HCT116 (cell line): Measurements from ENCODE around the gene COL16A1. TPM values are rescaled to one million over a fixed set of nuclear protein-coding genes. Genes with fewer than 3 reads are reported as not detected.

Experiments used
- ATAC-seq: fragments of 200-7000 bp; cut with Tn5 transposase; 2 replicates; pipeline ENCODE4 v1.9.1; 2020; ENCODE audit warnings: mild to moderate bottlenecking, moderate library complexity
- BruUV-seq: library from RNA; stranded (reverse); fragments of 400-500 nt; replicated peaks from 2 replicates; lab custom pipeline; 2021; lab: Mats Ljungman, UMichigan
- CTCF ChIA-PET: fragments of 300-600 bp; sonication (Branson Sonifier 250); formaldehyde crosslinking; loops from one replicate; lab custom pipeline; 2021; ENCODE audit warnings: antibody characterized with exemption; lab: Charles Lee
- POLR2A ChIA-PET: fragments of 300-600, 350-600 bp; sonication (Branson Sonifier 250); formaldehyde crosslinking; loops from one replicate; lab custom pipeline; 2021; ENCODE audit warnings: antibody characterized with exemption; lab: Charles Lee
- RAD21 ChIA-PET, 2 experiments: fragments of 300-600 bp; sonication (Branson Sonifier 250); formaldehyde crosslinking; loops; one replicate each; lab custom pipeline; 2023; ENCODE audit warnings: low total read pairs in 2 of 2; ENCODE audit not compliant: uncharacterized antibody in 2 of 2, unreplicated experiment in 2 of 2, low non-redundant PET in 1 of 2; lab: Charles Lee
- DNase-seq: peaks from one replicate; pipeline ENCODE4 v3.0.0-alpha.2; 2010; ENCODE audit warnings: low read depth, low spot score
- H2AFZ ChIP-seq: fragments of 200-600 bp; shearing (Covaris generic), sonication (generic); 2 replicates; pipeline ENCODE4 v1.6.1; 2017; ENCODE audit warnings: low read depth, mixed run types, mixed read lengths, antibody characterized with exemption, low read length; ENCODE audit not compliant: poor library complexity, severe bottlenecking
- H3K27ac ChIP-seq: 2 replicates; pipeline ENCODE4 v1.5.1; 2012; ENCODE audit warnings: low read depth, low read length
- H3K27me3 ChIP-seq: fragments of 200-600 bp; sonication (generic); 2 replicates; pipeline ENCODE4 v1.6.1; 2016; ENCODE audit warnings: mixed run types, low read length, mixed read lengths; ENCODE audit not compliant: insufficient read depth
- H3K36me3 ChIP-seq, 2 experiments: fragments of 200-500 bp in 1 of 2; fragments of 200-600 bp in 1 of 2; sonication (Bioruptor generic) in 1 of 2; sonication (generic) in 1 of 2; 2 replicates each; pipeline versions ENCODE4 v1.5.1 to v1.6.1; 2014 to 2016; ENCODE audit warnings: low read length in 2 of 2, inconsistent platforms in 1 of 2, mixed read lengths in 1 of 2, mixed run types in 1 of 2; ENCODE audit not compliant: insufficient read depth in 2 of 2, control insufficient read depth in 1 of 2
- H3K4me1 ChIP-seq, 2 experiments: fragments of 200-600 bp in 1 of 2; sonication (generic) in 1 of 2; 2 replicates each; pipeline versions ENCODE4 v1.5.1 to v1.6.1; 2012 to 2017; ENCODE audit warnings: low read length in 2 of 2, inconsistent platforms in 1 of 2, mild to moderate bottlenecking in 1 of 2, mixed read lengths in 1 of 2, mixed run types in 1 of 2, moderate library complexity in 1 of 2; ENCODE audit not compliant: insufficient read depth in 2 of 2, control insufficient read depth in 1 of 2
- H3K4me2 ChIP-seq: fragments of 200-600 bp; sonication (generic); 2 replicates; pipeline ENCODE4 v1.6.1; 2017; ENCODE audit warnings: mixed run types, low read length, mixed read lengths
- H3K4me3 ChIP-seq, 2 experiments: fragments of 200-600 bp in 1 of 2; sonication (generic) in 1 of 2; replicated peaks in 1 of 2; 2 replicates each; pipeline ENCODE4 v1.5.1; 2011 to 2016; ENCODE audit warnings: low read length in 2 of 2, control low read depth in 1 of 2, low read depth in 1 of 2, mild to moderate bottlenecking in 1 of 2, mixed read lengths in 1 of 2, mixed run types in 1 of 2
- H3K79me2 ChIP-seq: fragments of 200-600 bp; sonication (generic); 2 replicates; pipeline ENCODE4 v1.6.1; 2017; ENCODE audit warnings: mild to moderate bottlenecking, mixed run types, low read length, moderate library complexity, mixed read lengths; ENCODE audit not compliant: insufficient read depth
- H3K9ac ChIP-seq: fragments of 200-600 bp; sonication (generic); 2 replicates; pipeline ENCODE4 v1.6.1; 2016; ENCODE audit warnings: low read length, mixed read lengths
- H3K9me2 ChIP-seq: fragments of 200-600 bp; sonication (generic), shearing (Covaris generic); 2 replicates; pipeline ENCODE4 v1.6.1; 2017; ENCODE audit warnings: mixed run types, mild to moderate bottlenecking, moderate library complexity; ENCODE audit not compliant: insufficient read depth
- H3K9me3 ChIP-seq, 2 experiments: fragments of 200-500 bp in 1 of 2; fragments of 200-600 bp in 1 of 2; sonication (Bioruptor generic) in 1 of 2; sonication (generic) in 1 of 2; 2 replicates each; pipeline ENCODE4 v1.6.1; 2014 to 2017; ENCODE audit warnings: low read length in 2 of 2, mixed read lengths in 2 of 2, inconsistent platforms in 1 of 2, low read depth in 1 of 2, mild to moderate bottlenecking in 1 of 2, mixed run types in 1 of 2, moderate library complexity in 1 of 2; ENCODE audit not compliant: control insufficient read depth in 1 of 2, insufficient read depth in 1 of 2
- H4K20me1 ChIP-seq: fragments of 200-600 bp; sonication (generic), shearing (Covaris generic); 2 replicates; pipeline ENCODE4 v1.6.1; 2017; ENCODE audit warnings: mixed run types, mild to moderate bottlenecking, moderate library complexity; ENCODE audit not compliant: insufficient read depth
- CBX3 ChIP-seq: IDR thresholded peaks from 2 replicates; pipeline ENCODE4 v1.6.1; 2012; ENCODE audit warnings: low read depth
- CEBPB ChIP-seq: IDR thresholded peaks from 2 replicates; pipeline ENCODE4 v1.6.1; 2012; ENCODE audit warnings: low read depth
- EZH2 ChIP-seq: fragments of 200-600 bp; sonication (generic); IDR thresholded peaks from 2 replicates; pipeline ENCODE4 v1.6.1; 2017; ENCODE audit warnings: antibody characterized with exemption, mixed run types
- JUND ChIP-seq: IDR thresholded peaks from 2 replicates; pipeline ENCODE4 v1.6.1; 2012
- POLR2AphosphoS5 ChIP-seq: IDR thresholded peaks from 2 replicates; pipeline ENCODE4 v1.6.1; 2011; ENCODE audit warnings: mild to moderate bottlenecking, low read depth, low read length, moderate library complexity
- SIN3A ChIP-seq: IDR thresholded peaks from 2 replicates; pipeline ENCODE4 v1.6.1; 2012; ENCODE audit warnings: low read depth
- SRF ChIP-seq: IDR thresholded peaks from 2 replicates; pipeline ENCODE4 v1.6.1; 2012; ENCODE audit warnings: low read depth
- YY1 ChIP-seq: IDR thresholded peaks from 2 replicates; pipeline ENCODE4 v1.6.1; 2011; ENCODE audit warnings: low read length, low read depth, moderate library complexity, mild to moderate bottlenecking; ENCODE audit not compliant: insufficient replicate concordance; ENCODE audit errors: extremely low read depth
- ZFX ChIP-seq: fragments of 450-650 bp; IDR thresholded peaks from 2 replicates; pipeline ENCODE4 v1.6.1; 2017
- ZNF274 ChIP-seq: fragments of 200-500 bp; sonication (Bioruptor generic); IDR thresholded peaks from 2 replicates; pipeline ENCODE4 v1.6.1; 2014; ENCODE audit warnings: mild to moderate bottlenecking, low read depth, low read length, inconsistent platforms
- intact Hi-C: fragments of 100-400 bp; cut with micrococcal nuclease; formaldehyde crosslinking; loops from 2 replicates; pipeline ENCODE4 v1.10.0; 2022
- total RNA-seq: library from RNA; stranded (reverse); gene quantifications from one replicate; pipeline ENCODE4 v1.2.1, GENCODE V29; 2021; ENCODE audit not compliant: unreplicated experiment
- TF ChIP-seq, protein P1 (sequence below): IDR thresholded peaks from 2 replicates; pipeline ENCODE4 v1.6.1; 2011; ENCODE audit warnings: mild to moderate bottlenecking, low read length, moderate library complexity; ENCODE audit not compliant: insufficient replicate concordance; ENCODE audit errors: extremely low read depth
- TF ChIP-seq, protein P2 (sequence below): IDR thresholded peaks from 2 replicates; pipeline ENCODE4 v1.6.1; 2012

COL16A1 gene
- total RNA-seq, 1 experiment from 2014 or later = 2.2 TPM

DNA sequence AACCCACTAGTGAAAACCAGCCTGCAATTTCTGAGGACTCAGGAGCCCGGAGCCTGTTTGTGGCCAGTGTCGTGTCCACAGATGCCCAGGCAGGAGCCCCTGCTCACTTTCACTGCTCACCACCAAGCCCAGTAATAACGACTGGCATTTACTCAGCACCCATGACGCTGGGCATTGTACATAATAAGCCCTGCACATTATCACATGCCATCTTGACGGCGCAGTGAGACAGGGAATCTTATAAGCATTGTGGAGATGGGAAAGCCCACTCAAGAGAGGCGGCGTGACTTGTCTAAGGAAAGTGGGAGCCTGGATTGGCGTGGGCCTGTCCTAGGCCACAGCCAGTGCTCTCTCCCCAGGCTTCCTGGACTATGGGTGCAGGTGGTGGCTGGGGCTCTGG lies 30.4 kb downstream of the COL16A1 start:
- no peak overlapping the region for H3K27ac ChIP-seq
- no peaks in the 10 kb centered on the region for H3K9me2 ChIP-seq
- H3K9ac ChIP-seq = no peak overlapping the region
- ChIA-PET POLR2A (no interaction called here), CTCF (no interaction called here), RAD21 (no interaction called here)
- TF ChIP-seq EZH2 (no peak), CEBPB (no peak), CBX3 (no peak), ZNF274 (no peak), YY1 (no peak), POLR2AphosphoS5 (no peak), SRF (no peak), ZFX (no peak), JUND (no peak), SIN3A (no peak)
- TF ChIP-seq, protein P1, sequence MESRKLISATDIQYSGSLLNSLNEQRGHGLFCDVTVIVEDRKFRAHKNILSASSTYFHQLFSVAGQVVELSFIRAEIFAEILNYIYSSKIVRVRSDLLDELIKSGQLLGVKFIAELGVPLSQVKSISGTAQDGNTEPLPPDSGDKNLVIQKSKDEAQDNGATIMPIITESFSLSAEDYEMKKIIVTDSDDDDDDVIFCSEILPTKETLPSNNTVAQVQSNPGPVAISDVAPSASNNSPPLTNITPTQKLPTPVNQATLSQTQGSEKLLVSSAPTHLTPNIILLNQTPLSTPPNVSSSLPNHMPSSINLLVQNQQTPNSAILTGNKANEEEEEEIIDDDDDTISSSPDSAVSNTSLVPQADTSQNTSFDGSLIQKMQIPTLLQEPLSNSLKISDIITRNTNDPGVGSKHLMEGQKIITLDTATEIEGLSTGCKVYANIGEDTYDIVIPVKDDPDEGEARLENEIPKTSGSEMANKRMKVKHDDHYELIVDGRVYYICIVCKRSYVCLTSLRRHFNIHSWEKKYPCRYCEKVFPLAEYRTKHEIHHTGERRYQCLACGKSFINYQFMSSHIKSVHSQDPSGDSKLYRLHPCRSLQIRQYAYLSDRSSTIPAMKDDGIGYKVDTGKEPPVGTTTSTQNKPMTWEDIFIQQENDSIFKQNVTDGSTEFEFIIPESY = no peak
- TF ChIP-seq, protein P2, sequence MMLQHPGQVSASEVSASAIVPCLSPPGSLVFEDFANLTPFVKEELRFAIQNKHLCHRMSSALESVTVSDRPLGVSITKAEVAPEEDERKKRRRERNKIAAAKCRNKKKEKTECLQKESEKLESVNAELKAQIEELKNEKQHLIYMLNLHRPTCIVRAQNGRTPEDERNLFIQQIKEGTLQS = no peak
- H3K4me3 ChIP-seq = no peak overlapping the region
- ATAC-seq = no peak
- H3K4me2 ChIP-seq = no peak overlapping the region
- DNase-seq = no peak
- BruUV-seq = no TSS peak
- peaks cover 14 to 17% of the 10 kb centered on the region in 2 experiments for H3K4me1 ChIP-seq
- no peak overlapping the region for H2AFZ ChIP-seq
- no peaks in the 10 kb centered on the region for H3K36me3 ChIP-seq
- no peaks in the 10 kb centered on the region for H3K79me2 ChIP-seq
- H4K20me1 ChIP-seq = no peaks in the 10 kb centered on the region
- intact Hi-C loops = no loop called here
- H3K27me3 ChIP-seq = no peaks in the 10 kb centered on the region
- no peaks in the 10 kb centered on the region for H3K9me3 ChIP-seq
